ENCODE data around the gene SLAMF7. TPM values are rescaled to one million over a fixed set of nuclear protein-coding genes. Genes with fewer than 3 reads are reported as not detected.

The SLAMF7 gene
- total and polyA plus RNA-seq, 2 experiments from 2014 or later = 0.11 TPM; not detected in 1

GRCh38 chr1:160744199-160744851 is 5.3 kb downstream of the SLAMF7 start:
- Histone ChIP-seq H3K36me3 (ENCODE audit: insufficient read depth) (no peaks in the 10 kb centered on the region), H3K27ac (ENCODE audit: low read depth) (no peak overlapping the region), H4K20me1 (replicated peaks; ENCODE audit: insufficient read depth) (no peaks in the 10 kb centered on the region), H3K4me3 (no peak overlapping the region), H3F3A (replicated peaks; ENCODE audit: low read depth) (0 out of 2 replicates have a peak, but pooled peaks cover 3% of the 10 kb centered on the region), H3K4me1 (ENCODE audit: insufficient read depth) (peaks cover 10% of the 10 kb centered on the region), H3K9me2 (ENCODE audit: insufficient read depth) (peaks cover 13% of the 10 kb centered on the region), H3K4me2 (no peak overlapping the region), H3K27me3 (ENCODE audit: insufficient read depth) (no peaks in the 10 kb centered on the region), H3K79me2 (replicated peaks; ENCODE audit: insufficient read depth) (no peaks in the 10 kb centered on the region), H2AFZ (no peak overlapping the region)
- no peak overlapping the region for H3K27ac Mint-ChIP-seq
- H3K27me3 Mint-ChIP-seq (ENCODE audit: insufficient read depth, low read depth, poor library complexity) = no peaks in the 10 kb centered on the region
- DNase-seq (ENCODE audit: low spot score) (no peak), ATAC-seq (no peak)
- H3K9me3 Mint-ChIP-seq = no peaks in the 10 kb centered on the region
- TF ChIP-seq ZNF331 (CRISPR knock-in tag; IDR thresholded peaks at IDR 0.05; ENCODE audit: low read depth) = no peak
- TF ChIP-seq ZNF462 (CRISPR knock-in tag; IDR thresholded peaks at IDR 0.05) = no peak
- no peak for TF ChIP-seq EZH2 (IDR thresholded peaks at IDR 0.05; ENCODE audit: low read depth, unreplicated experiment)
- no peak for TF ChIP-seq EZH2phosphoT487 (IDR thresholded peaks at IDR 0.05; ENCODE audit: unreplicated experiment)
- TF ChIP-seq JUNB (IDR thresholded peaks at IDR 0.05; ENCODE audit: unreplicated experiment) = no peak
- TF ChIP-seq CTCF (conservative IDR thresholded peaks at IDR 0.05; ENCODE audit: low read depth in 2 of 2) = no peak
- TF ChIP-seq NANOG (IDR thresholded peaks at IDR 0.05; ENCODE audit: borderline replicate concordance) = no peak
- no peak for TF ChIP-seq STAT1 (IDR thresholded peaks at IDR 0.05; ENCODE audit: unreplicated experiment)
- no peak for TF ChIP-seq REST (IDR thresholded peaks at IDR 0.05; ENCODE audit: unreplicated experiment)
- no peak for TF ChIP-seq POLR2AphosphoS5 (IDR thresholded peaks at IDR 0.05; ENCODE audit: low read depth)
- TF ChIP-seq CREB1 (CRISPR knock-in tag; IDR thresholded peaks at IDR 0.05; ENCODE audit: low read depth) = no peak
- TF ChIP-seq ETS1 (IDR thresholded peaks at IDR 0.05) = no peak
- no peaks in the 10 kb centered on the region for H3K36me3 Mint-ChIP-seq (ENCODE audit: low read depth)
- no peak overlapping the region for H3K4me3 Mint-ChIP-seq
- H3K4me1 Mint-ChIP-seq = peaks cover 23% of the 10 kb centered on the region
